Mucosa of rectum (tissue), 2 donors: ENCODE data around the gene KLHL33.

ENCODE experiments used
- H3K27ac ChIP-seq, 2 donors: one replicate each; pipeline ENCODE4 v1.7.0; 2013; ENCODE audit warnings: inconsistent platforms in 2 of 2, low read depth in 2 of 2, low read length in 2 of 2
- H3K27me3 ChIP-seq, 2 donors: one replicate each; pipeline ENCODE4 v1.7.0; 2013; ENCODE audit warnings: low read length in 2 of 2; ENCODE audit not compliant: control insufficient read depth in 2 of 2, insufficient read depth in 2 of 2
- H3K36me3 ChIP-seq, 2 donors: one replicate each; pipeline ENCODE4 v1.7.0; 2013; ENCODE audit warnings: low read length in 2 of 2; ENCODE audit not compliant: control insufficient read depth in 2 of 2, insufficient read depth in 2 of 2
- H3K4me1 ChIP-seq, 2 donors: one replicate each; pipeline ENCODE4 v1.7.0; 2013; ENCODE audit warnings: low read length in 2 of 2, mild to moderate bottlenecking in 1 of 2; ENCODE audit not compliant: control insufficient read depth in 2 of 2, insufficient read depth in 2 of 2
- H3K4me3 ChIP-seq, 2 donors: one replicate each; pipeline ENCODE4 v1.7.0; 2013; ENCODE audit warnings: low read length in 2 of 2
- H3K9ac ChIP-seq, 2 donors: one replicate each; pipeline ENCODE4 v1.7.0; 2013; ENCODE audit warnings: low read length in 2 of 2, low read depth in 1 of 2, mild to moderate bottlenecking in 1 of 2
- H3K9me3 ChIP-seq, 2 donors: one replicate each; pipeline ENCODE4 v1.7.0; 2013; ENCODE audit warnings: low read length in 2 of 2; ENCODE audit not compliant: control insufficient read depth in 2 of 2
- donor health status: healthy.
- donor health status: Normal muscosa, but diverticular disease.

KLHL33 gene, protein sequence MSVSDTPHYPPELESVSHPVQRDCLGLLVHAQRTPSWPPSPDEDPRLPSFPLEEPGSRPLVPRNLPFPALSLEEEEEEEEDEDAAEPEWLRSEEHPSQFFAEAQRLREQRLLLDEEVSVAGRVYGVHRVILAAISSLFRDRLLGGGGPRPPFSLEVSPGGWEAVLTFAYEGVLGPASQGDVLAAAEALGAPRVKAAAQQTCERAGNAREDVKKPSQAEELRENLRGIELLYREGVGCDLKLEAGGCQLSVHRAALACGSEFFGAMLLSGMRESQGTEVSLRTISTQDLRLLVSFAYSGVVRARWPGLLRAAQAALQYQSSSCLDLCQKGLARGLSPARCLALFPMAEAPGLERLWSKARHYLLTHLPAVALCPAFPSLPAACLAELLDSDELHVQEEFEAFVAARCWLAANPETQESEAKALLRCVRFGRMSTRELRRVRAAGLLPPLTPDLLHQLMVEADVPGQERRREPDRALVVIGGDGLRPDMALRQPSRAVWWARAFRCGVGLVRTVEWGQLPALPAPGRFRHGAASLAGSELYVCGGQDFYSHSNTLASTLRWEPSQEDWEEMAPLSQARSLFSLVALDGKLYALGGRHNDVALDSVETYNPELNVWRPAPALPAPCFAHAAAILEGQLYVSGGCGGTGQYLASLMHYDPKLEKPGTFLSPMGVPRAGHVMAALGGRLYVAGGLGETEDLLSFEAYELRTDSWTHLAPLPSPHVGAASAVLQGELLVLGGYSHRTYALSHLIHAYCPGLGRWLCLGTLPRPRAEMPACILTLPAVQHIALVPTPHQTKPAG

GRCh38 chr14:20435582-20436362 is at the start of gene KLHL33:
Gene KLHL33, minus strand, starts transcription at chr14:20436166. Its CDS starts 355 bp downstream, at chr14:20435811.
- Histone ChIP-seq H3K36me3 (no peaks in the 10 kb centered on the region), H3K27me3 (no peaks in the 10 kb centered on the region), H3K9ac (no peak within 1 kb of the TSS), H3K9me3 (no peaks in the 10 kb centered on the region), H3K27ac (peak within 1 kb of the TSS in 1 of 2 donors; percentile 9), H3K4me3 (peak within 1 kb of the TSS in 1 of 2 donors; percentile 31), H3K4me1 (no peaks in the 10 kb centered on the region)

GRCh38 chr14:20482382-20482781 is 46.4 kb upstream of the KLHL33 start:
- Histone ChIP-seq H3K9ac (no peak overlapping the region), H3K4me1 (peaks cover 0 to 3% of the 10 kb centered on the region in 2 donors), H3K27me3 (no peaks in the 10 kb centered on the region), H3K4me3 (no peak overlapping the region), H3K27ac (no peak overlapping the region), H3K36me3 (peaks cover 5 to 11% of the 10 kb centered on the region in 2 donors), H3K9me3 (no peaks in the 10 kb centered on the region)

- H3K4me3 ChIP-seq, result no peak overlapping the region
- H3K27ac ChIP-seq, result no peak overlapping the region
- H3K9me3 ChIP-seq, result no peaks in the 10 kb centered on the region
- no peaks in the 10 kb centered on the region for H3K27me3 ChIP-seq
- no peak overlapping the region for H3K9ac ChIP-seq
- peaks cover 0 to 4% of the 10 kb centered on the region in 2 donors for H3K4me1 ChIP-seq
- peaks cover 38 to 44% of the 10 kb centered on the region in 2 donors for H3K36me3 ChIP-seq
These were observed 42.9 kb upstream of the KLHL33 start for GRCh38 chr14:20478894-20479293.

GRCh38 chr14:20477211-20477876 is 41.4 kb upstream of the KLHL33 start:
- Histone ChIP-seq H3K27ac (peak overlapping the region; percentile 22 to 59), H3K4me1 (peaks cover 0 to 4% of the 10 kb centered on the region in 2 donors), H3K9ac (no peak overlapping the region), H3K9me3 (no peaks in the 10 kb centered on the region), H3K4me3 (no peak overlapping the region), H3K36me3 (peaks cover 48 to 56% of the 10 kb centered on the region in 2 donors), H3K27me3 (no peaks in the 10 kb centered on the region)

DNA sequence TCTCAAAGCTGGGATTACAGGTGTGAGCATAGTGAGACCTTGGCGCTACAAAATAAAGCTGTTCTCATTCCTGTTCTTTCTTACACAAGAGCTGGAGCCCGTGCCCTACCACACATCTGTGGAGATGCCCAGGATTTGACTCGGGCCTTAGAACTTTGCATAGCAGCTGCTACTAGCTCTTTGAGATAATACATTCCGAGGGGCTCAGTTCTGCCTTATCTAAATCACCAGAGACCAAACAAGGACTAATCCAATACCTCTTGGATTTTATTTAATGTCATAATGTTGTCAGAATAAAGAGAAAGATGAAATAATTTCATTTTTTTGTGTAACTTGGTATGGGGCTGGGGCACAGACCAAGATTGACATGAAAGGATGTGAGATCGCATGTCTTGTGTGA is 40.8 kb upstream of the KLHL33 start:
- Histone ChIP-seq H3K9ac (no peak overlapping the region), H3K27ac (peak overlapping the region in 1 of 2 donors; percentile 59)

GRCh38 chr14:20472536-20473169 is 36.7 kb upstream of the KLHL33 start:
- H3K4me1 ChIP-seq, result peaks cover 11 to 16% of the 10 kb centered on the region in 2 donors
- H3K9ac ChIP-seq, result no peak overlapping the region
- H3K9me3 ChIP-seq, result no peaks in the 10 kb centered on the region
- H3K27me3 ChIP-seq, result no peaks in the 10 kb centered on the region
- H3K36me3 ChIP-seq, result peaks cover 48 to 52% of the 10 kb centered on the region in 2 donors
- H3K4me3 ChIP-seq, result no peak overlapping the region
- no peak overlapping the region for H3K27ac ChIP-seq

More for the DNA sequence above, 40.8 kb upstream of the KLHL33 start:
- no peaks in the 10 kb centered on the region for H3K9me3 ChIP-seq
- H3K4me3 ChIP-seq, result no peak overlapping the region
- peaks cover 51 to 60% of the 10 kb centered on the region in 2 donors for H3K36me3 ChIP-seq
- peaks cover 0 to 5% of the 10 kb centered on the region in 2 donors for H3K4me1 ChIP-seq
- H3K27me3 ChIP-seq, result no peaks in the 10 kb centered on the region

DNA sequence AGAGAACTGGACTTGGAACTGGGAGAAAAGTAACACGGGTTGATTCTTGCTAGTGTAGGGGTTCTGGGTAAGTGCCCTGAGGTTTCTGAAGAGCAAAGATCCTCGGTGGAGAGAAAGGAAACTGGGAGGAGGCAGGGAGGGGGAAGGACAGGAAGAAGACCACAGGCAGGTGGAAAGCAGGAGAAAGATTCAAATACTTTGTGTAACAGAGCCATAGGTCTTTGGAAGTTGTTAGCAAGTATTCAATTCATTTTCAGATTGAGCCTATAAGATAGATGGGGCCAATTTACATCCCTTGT is 34.6 kb upstream of the KLHL33 start:
- Histone ChIP-seq H3K27ac (peak overlapping the region; percentile 93 to 95), H3K27me3 (no peaks in the 10 kb centered on the region), H3K4me3 (peak overlapping the region; percentile 95), H3K9me3 (no peaks in the 10 kb centered on the region), H3K36me3 (peaks cover 28 to 32% of the 10 kb centered on the region in 2 donors), H3K9ac (peak overlapping the region; percentile 91 to 94), H3K4me1 (peaks cover 7 to 16% of the 10 kb centered on the region in 2 donors)

- peaks cover 24 to 27% of the 10 kb centered on the region in 2 donors for H3K36me3 ChIP-seq
These were observed 34.1 kb upstream of the KLHL33 start for GRCh38 chr14:20469890-20470602.

More at GRCh38 chr14:20469890-20470602, 34.1 kb upstream of the KLHL33 start:
- peak overlapping the region; percentile 95 for H3K4me3 ChIP-seq
- no peaks in the 10 kb centered on the region for H3K9me3 ChIP-seq
- H3K27ac ChIP-seq, result peak overlapping the region; percentile 93 to 95
- peak overlapping the region; percentile 91 to 94 for H3K9ac ChIP-seq
- peaks cover 7 to 16% of the 10 kb centered on the region in 2 donors for H3K4me1 ChIP-seq
- no peaks in the 10 kb centered on the region for H3K27me3 ChIP-seq
